Nephron progenitor cell (in vitro differentiated cells): ENCODE measurements around the gene MXD1.
"Not testable (repeated sequence)": the region's sequence is repeated elsewhere in the genome, so short reads cannot be mapped to it uniquely, and the experiment has no call there.

Source experiments
- DNase-seq: peaks from one replicate; pipeline ENCODE4 v3.0.0; 2021
- H3K27ac Mint-ChIP-seq: 2 replicates; pipeline ENCODE4 v1.8.0; 2021; ENCODE audit warnings: mild to moderate bottlenecking, moderate library complexity, mixed read lengths
- H3K27me3 Mint-ChIP-seq: 2 replicates; pipeline ENCODE4 v1.8.0; 2021; ENCODE audit warnings: mild to moderate bottlenecking, low read depth, mixed read lengths; ENCODE audit not compliant: poor library complexity
- H3K36me3 Mint-ChIP-seq: 2 replicates; pipeline ENCODE4 v1.8.0; 2021; ENCODE audit warnings: low read depth, mixed read lengths
- H3K4me1 Mint-ChIP-seq: 2 replicates; pipeline ENCODE4 v1.8.0; 2021; ENCODE audit warnings: mixed read lengths
- H3K4me3 Mint-ChIP-seq: 2 replicates; pipeline ENCODE4 v1.8.0; 2021; ENCODE audit warnings: mild to moderate bottlenecking, moderate library complexity, mixed read lengths
- H3K9me3 Mint-ChIP-seq: 2 replicates; pipeline ENCODE4 v1.8.0; 2021; ENCODE audit warnings: mild to moderate bottlenecking, moderate library complexity, mixed read lengths
- TF ChIP-seq, protein P1 (sequence below): fragments of 200-600 bp; sonication (generic); IDR thresholded peaks from 2 replicates; pipeline ENCODE4 v1.5.0; 2021; ENCODE audit warnings: antibody characterized with exemption

MXD1 gene

DNA sequence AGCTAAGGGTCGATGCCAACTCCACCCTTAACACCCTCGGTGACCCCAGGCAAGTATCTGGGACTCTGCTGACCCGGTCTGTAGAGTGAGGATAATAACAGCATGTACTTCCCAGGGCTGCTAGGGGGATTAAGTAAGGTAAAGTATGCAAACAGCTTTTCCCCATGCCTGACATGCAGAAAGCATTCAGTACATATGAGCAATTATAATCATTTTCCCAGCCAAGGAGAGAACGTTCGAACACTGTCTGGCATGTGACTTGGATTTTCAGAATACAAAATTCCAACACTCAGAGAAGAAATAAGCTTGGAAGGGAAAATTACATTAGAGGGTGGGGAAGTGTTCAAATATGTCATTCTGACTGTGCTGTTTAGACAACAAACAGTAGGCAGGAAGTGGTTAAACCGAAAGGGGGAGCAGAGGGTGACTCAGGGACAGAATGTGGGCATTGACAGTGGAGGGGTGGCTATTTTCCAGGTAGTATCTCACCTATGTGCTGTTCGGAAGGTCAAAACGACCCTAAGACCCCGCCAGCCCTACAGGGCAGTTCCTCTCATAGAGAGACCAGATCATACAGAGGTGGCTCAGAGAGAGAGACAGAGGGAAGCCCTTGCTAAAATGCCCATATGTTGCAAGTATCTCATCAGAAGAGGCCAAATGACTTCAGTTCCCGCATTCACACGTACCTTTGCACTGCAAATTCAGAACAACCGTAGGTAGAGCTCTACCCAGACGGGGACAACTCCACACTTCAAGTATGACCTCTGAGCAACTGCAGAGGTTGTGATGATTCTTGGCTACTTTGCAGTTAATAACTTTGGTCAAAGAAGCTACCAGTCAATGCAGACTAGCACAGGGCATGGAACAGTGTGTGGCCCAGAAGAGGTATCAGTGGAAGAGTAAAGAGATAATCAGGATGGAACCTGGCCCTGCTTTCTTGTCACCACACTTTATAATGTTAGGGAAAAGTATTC, 31.7 kb downstream of the MXD1 start:
- DNase-seq = no peak
- Mint-ChIP-seq H3K9me3 (no peaks in the 10 kb centered on the region), H3K27ac (no peak overlapping the region), H3K4me3 (no peak overlapping the region), H3K4me1 (peaks cover 20% of the 10 kb centered on the region), H3K27me3 (peaks cover 4% of the 10 kb centered on the region), H3K36me3 (peaks cover 5% of the 10 kb centered on the region)
- TF ChIP-seq, protein P1, sequence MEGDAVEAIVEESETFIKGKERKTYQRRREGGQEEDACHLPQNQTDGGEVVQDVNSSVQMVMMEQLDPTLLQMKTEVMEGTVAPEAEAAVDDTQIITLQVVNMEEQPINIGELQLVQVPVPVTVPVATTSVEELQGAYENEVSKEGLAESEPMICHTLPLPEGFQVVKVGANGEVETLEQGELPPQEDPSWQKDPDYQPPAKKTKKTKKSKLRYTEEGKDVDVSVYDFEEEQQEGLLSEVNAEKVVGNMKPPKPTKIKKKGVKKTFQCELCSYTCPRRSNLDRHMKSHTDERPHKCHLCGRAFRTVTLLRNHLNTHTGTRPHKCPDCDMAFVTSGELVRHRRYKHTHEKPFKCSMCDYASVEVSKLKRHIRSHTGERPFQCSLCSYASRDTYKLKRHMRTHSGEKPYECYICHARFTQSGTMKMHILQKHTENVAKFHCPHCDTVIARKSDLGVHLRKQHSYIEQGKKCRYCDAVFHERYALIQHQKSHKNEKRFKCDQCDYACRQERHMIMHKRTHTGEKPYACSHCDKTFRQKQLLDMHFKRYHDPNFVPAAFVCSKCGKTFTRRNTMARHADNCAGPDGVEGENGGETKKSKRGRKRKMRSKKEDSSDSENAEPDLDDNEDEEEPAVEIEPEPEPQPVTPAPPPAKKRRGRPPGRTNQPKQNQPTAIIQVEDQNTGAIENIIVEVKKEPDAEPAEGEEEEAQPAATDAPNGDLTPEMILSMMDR = no peak

DNA sequence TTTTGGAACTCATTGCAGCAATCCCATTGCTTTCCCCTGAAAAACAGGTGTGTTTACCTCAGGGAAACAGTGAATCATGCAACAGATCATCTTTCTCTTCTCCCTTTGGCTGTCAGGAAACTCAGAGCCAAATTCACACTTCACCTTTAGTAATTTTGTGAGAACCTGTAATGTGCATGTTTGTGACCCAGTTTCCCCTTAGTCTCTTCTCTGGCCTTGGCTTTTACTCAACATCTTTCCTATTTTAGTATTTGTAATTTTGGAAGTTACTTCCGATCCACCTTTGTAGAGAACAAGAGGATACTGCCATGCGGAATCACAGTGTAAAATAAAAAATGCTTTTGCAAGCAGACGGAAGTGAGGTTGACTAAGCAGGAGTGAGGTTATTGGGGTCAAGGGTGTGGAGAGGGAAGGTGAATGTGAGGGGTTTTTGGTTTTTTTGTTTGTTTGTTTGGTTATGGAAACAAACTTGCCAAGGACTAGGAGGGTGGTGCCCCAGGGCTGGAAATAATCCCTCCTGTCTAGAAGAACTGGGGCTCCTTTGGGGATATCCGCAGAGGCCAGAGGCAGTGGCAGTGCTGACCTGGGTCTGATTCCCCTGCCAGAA, 32.5 kb downstream of the MXD1 start:
- TF ChIP-seq, protein P1 = no peak
- no peak for DNase-seq
- Mint-ChIP-seq H3K9me3 (no peaks in the 10 kb centered on the region), H3K27ac (no peak overlapping the region), H3K27me3 (peaks cover 4% of the 10 kb centered on the region), H3K4me3 (no peak overlapping the region), H3K4me1 (peaks cover 20% of the 10 kb centered on the region), H3K36me3 (peaks cover 5% of the 10 kb centered on the region)

DNA sequence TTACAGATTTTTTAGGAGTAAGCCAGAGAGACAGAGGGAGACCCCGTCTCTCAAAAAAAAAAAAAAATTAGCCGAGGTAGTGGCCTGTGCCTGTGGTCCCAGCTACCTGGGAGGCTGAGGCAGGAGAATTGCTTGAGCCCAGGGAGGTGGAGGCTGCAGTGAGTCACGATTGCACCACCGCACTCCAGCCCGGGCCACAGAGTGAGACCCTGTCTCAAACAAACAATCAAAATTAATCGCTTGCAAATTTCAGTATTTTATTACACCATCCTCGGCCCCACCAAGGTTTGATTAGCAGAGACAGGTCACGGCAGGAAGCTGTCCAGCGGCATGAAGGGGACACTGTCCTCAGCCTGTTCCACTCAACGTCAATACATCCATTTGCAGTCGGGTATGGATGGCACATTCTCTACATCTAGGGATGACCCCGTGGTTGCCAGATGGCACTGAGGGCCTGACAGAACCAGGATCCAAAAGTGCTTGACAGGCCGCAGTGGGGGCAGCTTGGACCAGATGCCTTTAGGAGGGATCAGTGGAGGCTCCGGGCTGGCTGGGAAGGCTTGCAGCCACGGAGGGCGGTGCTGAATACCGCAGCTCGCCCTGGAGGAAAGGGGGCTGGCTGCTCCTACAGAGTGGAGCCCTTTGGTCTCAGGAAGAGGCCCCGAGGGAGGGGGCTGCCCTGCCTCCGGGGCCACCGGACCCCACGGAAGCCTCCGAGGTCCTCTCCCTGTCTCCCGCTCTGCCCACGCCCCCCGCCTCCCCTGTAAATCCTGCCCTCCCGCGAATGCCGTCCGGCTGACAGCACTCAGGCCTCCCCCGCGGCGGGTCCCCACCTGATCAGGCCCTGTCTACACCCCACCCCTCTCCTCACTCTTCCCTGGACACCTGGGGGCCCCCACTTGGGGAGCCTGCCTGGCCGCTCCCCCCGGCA, 33.4 kb downstream of the MXD1 start:
- DNase-seq = peak; percentile 18
- H3K36me3 Mint-ChIP-seq = peaks cover 1% of the 10 kb centered on the region
- TF ChIP-seq, protein P1 = no peak
- peaks cover 4% of the 10 kb centered on the region for H3K27me3 Mint-ChIP-seq
- H3K4me1 Mint-ChIP-seq = peaks cover 20% of the 10 kb centered on the region
- no peak overlapping the region for H3K4me3 Mint-ChIP-seq
- no peaks in the 10 kb centered on the region for H3K9me3 Mint-ChIP-seq
- H3K27ac Mint-ChIP-seq = no peak overlapping the region

DNA sequence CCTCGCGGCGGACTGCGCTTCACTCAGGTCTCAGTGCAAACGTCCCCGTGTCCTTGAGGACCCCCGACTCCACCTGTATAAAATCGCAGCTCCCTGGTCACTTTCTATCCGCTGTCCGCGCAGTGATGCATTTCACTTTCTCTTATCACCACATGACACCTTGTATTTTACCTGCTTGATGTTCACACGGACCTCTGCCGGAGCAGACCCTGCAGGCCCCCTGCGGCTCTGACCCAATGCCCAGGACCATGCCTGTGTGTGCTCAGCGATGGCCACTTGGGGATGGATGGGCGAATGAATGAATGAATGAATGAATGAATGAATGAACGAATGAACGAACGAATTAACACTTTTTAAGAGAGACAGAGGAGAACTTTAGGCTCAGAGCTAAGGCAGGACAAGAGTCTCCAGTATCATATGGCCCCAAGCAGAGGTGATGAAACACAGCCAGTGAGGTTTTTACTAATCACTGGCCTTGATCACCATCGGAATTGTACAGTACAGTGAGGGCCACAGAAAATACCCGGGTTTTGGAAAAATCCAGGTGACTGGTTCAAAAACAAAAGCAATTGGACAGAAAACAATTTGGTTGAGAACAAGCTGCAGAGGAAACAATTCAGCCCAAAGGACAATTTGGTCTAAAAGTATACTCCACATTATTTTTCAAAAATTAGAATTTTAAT, 34.2 kb downstream of the MXD1 start:
- Mint-ChIP-seq H3K27ac (peak overlapping the region; percentile 8), H3K9me3 (no peaks in the 10 kb centered on the region), H3K27me3 (peaks cover 4% of the 10 kb centered on the region), H3K4me1 (peaks cover 20% of the 10 kb centered on the region), H3K36me3 (no peaks in the 10 kb centered on the region), H3K4me3 (no peak overlapping the region)
- TF ChIP-seq, protein P1 = no peak
- no peak for DNase-seq

DNA sequence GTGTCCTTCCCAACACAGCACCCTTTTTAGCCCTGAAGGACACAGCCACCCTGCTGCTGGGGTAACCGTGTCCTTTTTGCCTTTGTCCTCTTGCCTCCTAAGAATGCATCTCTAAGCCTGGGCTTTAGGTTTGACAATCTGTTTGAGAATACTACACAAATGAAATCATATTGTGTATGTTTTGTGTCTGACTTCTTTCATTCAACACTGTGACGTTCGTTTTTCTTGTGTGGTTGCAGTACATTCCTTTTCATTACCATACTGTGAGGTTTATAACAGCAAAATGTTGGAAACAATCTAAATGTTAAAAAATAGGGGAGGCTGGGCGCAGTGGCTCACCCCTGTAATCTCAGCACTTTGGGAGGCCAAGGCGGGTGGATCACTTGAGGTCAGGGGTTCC, 35.3 kb downstream of the MXD1 start:
- peaks cover 25% of the 10 kb centered on the region for H3K4me1 Mint-ChIP-seq
- no peak overlapping the region for H3K4me3 Mint-ChIP-seq
- H3K9me3 Mint-ChIP-seq = no peaks in the 10 kb centered on the region
- no peak for DNase-seq
- TF ChIP-seq, protein P1 = no peak
- H3K36me3 Mint-ChIP-seq = no peaks in the 10 kb centered on the region
- H3K27ac Mint-ChIP-seq = no peak overlapping the region
- peaks cover 4% of the 10 kb centered on the region for H3K27me3 Mint-ChIP-seq

DNA sequence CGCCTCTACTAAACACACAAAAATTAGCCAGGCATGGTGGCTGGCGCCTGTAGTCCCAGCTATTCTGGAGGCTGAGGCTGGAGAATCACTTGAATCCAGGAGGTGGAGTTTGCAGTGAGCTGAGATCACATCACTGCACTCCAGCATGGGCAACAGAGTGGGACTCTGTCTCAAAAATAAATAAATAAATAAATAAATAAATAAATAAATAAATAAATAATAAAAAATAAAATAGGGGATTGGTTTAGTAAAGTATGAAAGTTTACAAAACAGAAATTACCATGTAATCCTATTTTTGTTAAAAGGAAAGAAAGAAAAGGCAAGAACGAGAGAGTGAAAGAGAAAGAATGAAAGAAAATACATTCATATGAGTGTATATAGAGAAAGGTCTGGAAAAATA, 35.8 kb downstream of the MXD1 start:
- H3K4me1 Mint-ChIP-seq = peaks cover 25% of the 10 kb centered on the region
- DNase-seq, H3K9me3 Mint-ChIP-seq, H3K36me3 Mint-ChIP-seq, H3K27me3 Mint-ChIP-seq, H3K27ac Mint-ChIP-seq, H3K4me3 Mint-ChIP-seq: not testable (repeated sequence)
